VCaP (cell line): ENCODE measurements around the gene PCP4L1.
"Not testable (repeated sequence)": the region's sequence is repeated elsewhere in the genome, so short reads cannot be mapped to it uniquely, and the experiment has no call there.

Experiments
- H3K27ac ChIP-seq: fragments of 450-650 bp; 2 replicates; pipeline ENCODE4 v1.5.1; 2017
- TF ChIP-seq, protein P1 (sequence below): fragments of 450-650 bp; conservative IDR thresholded peaks from 2 replicates; pipeline ENCODE4 v1.5.1; 2017; ENCODE audit warnings: mild to moderate bottlenecking, moderate library complexity

The PCP4L1 gene

DNA sequence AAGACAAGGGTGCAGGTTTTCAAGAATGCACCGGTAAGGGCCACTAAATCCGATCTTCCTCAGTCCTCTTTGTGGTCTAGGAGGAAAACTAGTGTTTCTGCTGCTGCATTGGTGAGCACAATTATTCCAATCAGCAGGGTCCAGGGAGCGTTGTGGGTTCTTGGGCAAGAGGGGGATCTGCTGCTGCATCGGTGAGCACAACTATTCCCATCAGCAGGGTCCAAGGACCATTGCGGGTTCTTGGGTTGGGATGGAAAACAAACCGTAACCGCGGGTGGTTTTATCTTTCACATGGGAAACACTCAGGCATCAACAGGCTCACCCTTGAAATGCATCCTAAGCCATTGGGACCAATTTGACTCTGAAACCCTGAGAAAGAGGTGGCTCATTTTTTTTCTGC, 7.0 kb upstream of the PCP4L1 start:
- no peak overlapping the region for H3K27ac ChIP-seq
- TF ChIP-seq, protein P1, sequence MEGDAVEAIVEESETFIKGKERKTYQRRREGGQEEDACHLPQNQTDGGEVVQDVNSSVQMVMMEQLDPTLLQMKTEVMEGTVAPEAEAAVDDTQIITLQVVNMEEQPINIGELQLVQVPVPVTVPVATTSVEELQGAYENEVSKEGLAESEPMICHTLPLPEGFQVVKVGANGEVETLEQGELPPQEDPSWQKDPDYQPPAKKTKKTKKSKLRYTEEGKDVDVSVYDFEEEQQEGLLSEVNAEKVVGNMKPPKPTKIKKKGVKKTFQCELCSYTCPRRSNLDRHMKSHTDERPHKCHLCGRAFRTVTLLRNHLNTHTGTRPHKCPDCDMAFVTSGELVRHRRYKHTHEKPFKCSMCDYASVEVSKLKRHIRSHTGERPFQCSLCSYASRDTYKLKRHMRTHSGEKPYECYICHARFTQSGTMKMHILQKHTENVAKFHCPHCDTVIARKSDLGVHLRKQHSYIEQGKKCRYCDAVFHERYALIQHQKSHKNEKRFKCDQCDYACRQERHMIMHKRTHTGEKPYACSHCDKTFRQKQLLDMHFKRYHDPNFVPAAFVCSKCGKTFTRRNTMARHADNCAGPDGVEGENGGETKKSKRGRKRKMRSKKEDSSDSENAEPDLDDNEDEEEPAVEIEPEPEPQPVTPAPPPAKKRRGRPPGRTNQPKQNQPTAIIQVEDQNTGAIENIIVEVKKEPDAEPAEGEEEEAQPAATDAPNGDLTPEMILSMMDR, result no peak

DNA sequence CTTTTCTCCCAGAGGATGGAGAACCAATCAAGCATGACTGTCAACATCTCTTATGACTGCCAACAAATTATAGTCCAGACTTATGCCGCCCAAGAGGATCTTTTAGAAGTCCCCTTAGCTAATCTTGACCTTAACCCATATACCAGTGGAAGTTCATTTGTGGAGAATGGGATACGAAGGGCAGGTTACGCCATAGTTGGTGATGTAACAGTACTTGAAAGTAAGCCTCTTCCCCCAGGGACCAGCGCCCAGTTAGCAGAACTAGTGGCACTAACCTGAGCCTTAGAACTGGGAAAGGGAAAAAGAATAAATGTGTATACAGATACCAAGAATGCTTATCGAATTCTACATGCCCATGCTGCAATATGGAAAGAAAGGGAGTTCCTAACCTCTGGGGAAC, 3.2 kb upstream of the PCP4L1 start:
- not testable (repeated sequence) for H3K27ac ChIP-seq

DNA sequence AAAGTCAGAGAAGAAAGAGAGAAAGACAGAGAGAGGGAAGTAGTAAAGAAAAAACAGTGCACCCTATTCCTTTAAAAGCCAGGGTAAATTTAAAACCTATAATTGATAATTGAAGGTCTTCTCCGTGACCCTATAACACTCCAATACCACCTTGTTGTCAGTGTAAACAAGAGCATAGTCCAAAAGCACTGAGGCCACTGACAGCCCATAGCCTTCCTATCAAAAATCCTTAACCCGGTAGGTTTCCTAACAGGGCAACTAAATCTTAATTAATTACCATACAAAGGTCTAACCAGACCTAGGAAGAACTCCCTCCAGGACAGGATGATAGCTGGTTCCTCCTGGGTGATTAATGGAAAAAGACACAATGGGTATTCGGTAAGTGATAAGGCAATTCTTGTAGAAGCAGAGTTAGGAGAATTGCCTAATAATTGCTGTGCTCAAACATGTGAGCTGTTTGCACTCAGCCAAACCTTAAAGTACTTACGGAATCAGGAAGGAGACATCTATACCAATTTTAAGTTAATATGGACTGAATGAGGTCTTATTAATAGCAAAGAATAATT, 2.5 kb upstream of the PCP4L1 start:
- H3K27ac ChIP-seq, result not testable (repeated sequence)

DNA sequence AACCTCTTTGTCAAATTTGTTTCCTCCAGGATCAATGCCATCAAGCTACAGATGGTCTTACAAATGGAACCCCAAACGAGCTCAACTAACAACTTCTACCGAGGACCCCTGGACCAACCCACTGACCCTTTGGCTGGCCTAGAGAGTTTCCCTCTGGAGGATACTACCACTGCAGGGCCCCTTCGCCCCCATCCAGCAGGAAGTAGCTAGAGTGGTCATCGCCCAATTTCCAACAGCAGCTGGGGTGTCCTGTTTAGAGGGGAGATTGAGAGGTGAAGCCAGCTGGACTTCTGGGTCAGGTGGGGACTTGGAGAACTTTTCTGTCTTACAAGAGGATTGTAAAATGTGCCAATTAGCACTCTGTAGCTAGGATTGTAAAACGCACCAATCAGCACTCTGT, 1.4 kb upstream of the PCP4L1 start:
- not testable (repeated sequence) for H3K27ac ChIP-seq

DNA sequence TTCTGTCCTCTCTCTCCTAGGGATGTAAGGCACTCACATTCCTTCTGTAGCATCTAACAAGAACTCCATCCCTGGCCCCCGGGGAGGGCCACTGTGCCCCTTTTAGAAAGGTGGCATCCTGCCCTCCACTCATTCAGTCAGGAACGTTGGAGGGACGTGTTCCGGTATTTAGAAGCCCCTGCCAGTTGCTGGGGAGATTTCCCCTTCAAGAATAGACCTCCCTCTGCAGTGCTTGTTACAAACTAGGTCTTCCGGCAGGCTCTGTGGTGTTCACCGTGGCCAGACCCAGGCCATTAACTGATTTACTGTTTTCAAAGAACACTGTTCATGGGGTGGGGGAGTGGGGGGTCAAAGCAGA, 779 bp downstream of the PCP4L1 start:
- no peak overlapping the region for H3K27ac ChIP-seq
- TF ChIP-seq, protein P1, result no peak

DNA sequence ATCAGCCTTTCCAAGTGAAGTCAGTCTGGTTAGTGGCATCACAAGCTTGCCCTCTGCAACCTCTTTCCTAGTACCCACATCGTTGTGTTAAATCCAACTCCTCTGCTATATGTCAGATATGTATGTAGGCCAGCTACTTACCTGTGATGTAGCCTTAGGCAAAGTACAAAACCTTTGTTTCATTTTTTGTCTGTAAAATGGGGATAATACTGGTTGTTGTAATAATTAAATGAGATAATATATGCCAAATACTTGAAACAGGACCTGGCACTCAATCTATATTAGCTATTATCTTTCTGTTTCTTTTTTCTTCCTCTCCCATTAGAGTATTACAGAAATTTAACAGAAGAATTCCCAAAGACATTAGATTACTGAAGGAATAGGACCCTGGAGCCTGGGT, 1.2 kb downstream of the PCP4L1 start:
- TF ChIP-seq, protein P1, result no peak
- no peak overlapping the region for H3K27ac ChIP-seq

DNA sequence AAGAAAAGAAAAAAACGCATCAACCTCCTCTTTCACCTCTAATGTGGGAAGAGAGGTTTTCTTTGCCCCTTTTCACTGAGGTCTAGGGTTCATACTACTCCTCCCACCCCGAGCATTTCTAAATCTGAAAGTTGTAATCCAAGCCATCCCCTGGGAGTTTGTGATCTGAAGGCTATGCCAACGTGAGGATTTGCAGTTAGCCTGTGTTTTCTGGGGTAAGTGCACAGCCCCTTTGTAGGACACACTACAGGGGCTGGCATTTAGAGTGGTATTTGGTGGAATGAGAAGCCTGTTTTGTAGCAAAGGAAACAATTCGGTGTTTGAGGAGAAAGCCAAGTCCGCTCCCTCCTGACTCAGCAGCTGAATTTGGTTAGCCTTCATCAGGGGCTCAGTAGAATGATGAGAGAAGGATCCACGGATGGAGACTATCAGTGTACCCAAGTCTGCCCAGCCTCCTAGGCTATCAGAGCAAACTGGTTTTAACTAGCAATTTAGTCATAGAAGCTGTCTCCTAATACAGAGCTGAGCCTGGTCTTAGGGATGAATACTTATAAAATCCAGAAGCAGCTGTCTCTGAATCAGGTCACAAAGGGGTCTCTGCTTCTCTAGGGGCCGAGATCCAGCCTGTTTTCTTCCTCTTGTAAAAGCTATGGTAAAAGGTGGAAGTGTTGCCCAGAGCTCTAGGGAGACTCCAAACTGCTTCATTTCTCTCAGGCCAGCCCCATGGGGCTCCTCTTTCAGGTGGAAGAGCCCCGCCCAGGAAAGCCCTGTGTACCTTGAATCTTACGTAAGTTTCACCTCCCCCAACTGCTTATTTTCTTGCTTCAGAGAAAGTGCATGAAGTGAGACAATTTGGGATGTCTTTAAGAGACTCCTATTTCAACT, 2.1 kb downstream of the PCP4L1 start:
- H3K27ac ChIP-seq, result no peak overlapping the region
- TF ChIP-seq, protein P1, result no peak

DNA sequence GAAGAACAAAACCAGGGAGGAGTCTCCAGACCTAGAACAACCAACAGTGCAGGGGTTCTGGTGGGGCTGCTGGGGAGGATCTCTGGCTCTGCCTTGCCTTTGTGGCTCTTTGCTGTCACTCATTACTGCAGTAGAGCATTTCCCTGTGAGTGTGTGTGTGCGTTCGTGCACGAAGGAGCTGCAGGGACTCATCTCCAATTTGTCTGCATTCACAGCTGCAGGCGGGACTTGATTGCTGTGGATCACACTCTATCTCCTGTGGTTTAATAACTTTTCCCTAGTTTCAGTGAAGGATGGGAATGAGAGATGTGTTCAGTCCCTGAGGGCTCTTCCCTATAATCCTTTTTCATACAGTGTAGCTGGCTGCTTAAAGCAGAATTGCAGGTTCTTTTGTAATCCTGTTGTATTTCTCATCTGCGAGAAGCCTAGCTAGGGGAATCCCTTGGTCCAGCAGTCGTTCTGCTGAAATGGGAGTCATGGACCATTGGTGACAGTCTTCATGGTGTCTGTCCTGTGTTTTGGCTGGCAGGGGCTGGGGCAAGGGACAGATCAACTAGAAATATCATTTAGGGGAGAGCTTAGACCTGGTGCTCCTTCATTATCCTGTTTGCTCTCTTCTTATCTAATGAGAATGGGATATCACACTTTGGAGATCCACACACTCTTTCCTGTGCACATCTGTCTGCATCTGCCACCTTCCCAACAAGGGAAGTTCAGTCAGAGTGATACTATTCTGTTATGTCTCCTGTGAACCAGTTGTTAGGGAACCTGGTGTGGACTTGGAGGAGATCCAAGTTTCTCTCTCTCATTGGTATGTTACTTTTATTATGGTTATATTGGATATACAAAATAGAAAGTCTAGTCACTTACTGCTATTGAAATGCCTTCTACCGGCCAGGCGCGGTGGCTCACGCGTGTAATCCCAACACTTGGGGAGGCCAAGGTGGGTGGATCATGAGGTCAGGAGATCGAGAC, 3.0 kb downstream of the PCP4L1 start:
- H3K27ac ChIP-seq, result no peak overlapping the region
- TF ChIP-seq, protein P1, result no peak
